D721Med (cell line): ENCODE data around the gene CADM1.

Experiments used
- DNase-seq: peaks from one replicate; pipeline ENCODE4 v3.0.0; 2011; ENCODE audit warnings: low spot score; ENCODE audit not compliant: insufficient read length
- FAIRE-seq: peaks from 2 replicates; lab custom pipeline; 2011; peaks lifted over from hg19 to GRCh38; lab: Jason Lieb, UNC
- TF ChIP-seq, protein P1 (sequence below): IDR thresholded peaks from 2 replicates; pipeline ENCODE4 v1.5.1; 2012; ENCODE audit warnings: mild to moderate bottlenecking, control low read depth; ENCODE audit not compliant: insufficient read depth; ENCODE audit errors: missing control alignments

The CADM1 gene

DNA sequence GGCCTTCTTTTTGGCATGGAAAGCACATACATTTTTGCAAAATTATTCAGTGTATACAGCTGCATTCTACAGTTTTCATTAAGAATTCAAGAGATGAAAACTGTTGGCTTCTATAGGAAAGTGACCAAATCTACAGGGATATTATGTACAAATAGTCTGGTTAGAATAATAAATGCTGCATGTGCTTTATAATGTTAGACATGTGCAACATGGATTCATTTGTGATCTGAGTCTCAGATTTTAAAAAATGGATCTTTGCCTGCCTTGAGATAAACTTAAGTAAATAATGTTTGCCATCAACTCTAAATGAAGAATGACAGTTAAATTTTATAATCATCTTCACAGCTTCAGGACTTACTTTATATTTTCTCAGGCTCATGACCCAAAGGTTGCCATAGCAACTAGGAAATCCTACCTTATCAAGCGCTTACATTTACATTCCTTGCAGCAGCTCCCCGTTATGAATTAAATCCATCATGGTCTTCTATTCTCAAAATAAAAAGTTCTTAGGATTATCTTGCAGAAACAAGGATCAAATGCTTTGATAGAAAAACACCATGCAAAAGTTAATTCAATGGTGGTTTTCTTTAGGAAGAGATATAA lies 200.2 kb downstream of the CADM1 start:
- DNase-seq, result no peak
- FAIRE-seq, result no peak
- TF ChIP-seq, protein P1, sequence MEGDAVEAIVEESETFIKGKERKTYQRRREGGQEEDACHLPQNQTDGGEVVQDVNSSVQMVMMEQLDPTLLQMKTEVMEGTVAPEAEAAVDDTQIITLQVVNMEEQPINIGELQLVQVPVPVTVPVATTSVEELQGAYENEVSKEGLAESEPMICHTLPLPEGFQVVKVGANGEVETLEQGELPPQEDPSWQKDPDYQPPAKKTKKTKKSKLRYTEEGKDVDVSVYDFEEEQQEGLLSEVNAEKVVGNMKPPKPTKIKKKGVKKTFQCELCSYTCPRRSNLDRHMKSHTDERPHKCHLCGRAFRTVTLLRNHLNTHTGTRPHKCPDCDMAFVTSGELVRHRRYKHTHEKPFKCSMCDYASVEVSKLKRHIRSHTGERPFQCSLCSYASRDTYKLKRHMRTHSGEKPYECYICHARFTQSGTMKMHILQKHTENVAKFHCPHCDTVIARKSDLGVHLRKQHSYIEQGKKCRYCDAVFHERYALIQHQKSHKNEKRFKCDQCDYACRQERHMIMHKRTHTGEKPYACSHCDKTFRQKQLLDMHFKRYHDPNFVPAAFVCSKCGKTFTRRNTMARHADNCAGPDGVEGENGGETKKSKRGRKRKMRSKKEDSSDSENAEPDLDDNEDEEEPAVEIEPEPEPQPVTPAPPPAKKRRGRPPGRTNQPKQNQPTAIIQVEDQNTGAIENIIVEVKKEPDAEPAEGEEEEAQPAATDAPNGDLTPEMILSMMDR, result no peak

DNA sequence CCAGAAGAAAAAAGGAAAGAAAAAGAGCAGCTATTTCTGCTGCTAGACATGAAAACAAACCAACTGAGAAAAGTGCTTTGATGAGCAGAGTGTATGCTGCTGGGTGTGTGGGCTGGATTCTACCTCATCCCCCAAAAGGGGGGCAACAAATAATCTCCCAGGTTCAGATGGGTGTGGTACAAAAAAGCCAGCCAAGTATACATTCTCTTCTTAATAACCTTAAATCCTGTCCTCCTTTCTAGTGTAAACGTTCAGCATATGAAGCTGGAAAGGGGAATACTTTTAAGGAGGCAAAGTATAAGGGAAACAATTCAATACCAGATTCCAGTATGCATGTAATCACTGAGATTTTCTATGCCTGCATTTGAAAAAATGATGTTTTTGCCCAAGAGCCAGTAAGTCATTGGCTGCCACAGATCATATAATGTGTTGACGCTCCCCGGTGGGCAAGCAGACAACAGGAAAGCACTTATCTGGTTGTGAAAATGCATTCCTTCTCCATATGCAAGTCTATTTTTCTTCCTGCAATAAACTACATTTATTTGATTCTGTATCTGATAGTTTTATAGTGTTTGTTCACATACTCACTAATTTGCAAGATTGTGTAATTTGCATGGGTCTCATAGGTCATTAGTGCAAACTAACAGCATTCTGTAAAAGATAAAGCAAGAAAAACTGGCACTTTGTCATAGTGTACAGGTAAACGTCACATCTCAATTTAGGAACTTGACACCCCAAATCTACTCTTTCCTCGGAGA lies 201.1 kb downstream of the CADM1 start:
- no peak for FAIRE-seq
- no peak for DNase-seq
- TF ChIP-seq, protein P1, result no peak

DNA sequence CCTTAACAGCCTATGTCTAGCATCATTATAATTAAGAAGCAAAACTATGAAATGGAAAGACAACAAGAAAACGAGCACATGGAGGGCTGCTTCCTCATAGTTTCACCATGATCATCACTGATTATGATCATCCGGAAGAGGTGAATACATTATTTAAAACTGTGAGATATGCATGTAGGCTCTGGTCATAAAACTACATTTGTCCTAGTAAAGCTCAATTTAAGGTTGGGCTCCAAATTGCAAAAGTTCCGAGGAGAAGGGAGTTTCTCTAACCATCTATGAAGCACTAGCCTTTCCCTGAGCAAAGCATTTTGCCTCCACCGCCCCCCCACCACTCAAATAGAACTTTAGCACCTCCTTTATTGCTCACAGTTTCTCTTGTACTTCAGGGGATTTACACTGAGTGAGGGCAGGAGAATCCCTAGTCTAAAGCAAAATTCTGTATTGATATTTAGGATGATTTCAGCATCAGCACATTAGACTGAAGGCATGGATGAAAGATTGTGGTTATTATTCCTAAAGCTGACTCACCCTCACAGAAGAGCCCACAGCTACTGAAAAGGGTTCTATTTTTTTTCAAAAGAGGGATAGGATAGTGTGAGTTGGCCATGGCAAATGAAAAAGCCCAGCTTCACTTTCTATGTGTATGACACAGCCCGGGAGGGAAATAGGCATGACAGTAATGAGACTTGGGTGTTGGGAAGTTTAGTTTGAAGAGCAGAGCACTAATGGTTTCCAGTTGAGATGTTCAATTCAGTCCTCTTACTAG lies 203.4 kb downstream of the CADM1 start:
- FAIRE-seq (no peak), DNase-seq (no peak)
- TF ChIP-seq, protein P1, result no peak

DNA sequence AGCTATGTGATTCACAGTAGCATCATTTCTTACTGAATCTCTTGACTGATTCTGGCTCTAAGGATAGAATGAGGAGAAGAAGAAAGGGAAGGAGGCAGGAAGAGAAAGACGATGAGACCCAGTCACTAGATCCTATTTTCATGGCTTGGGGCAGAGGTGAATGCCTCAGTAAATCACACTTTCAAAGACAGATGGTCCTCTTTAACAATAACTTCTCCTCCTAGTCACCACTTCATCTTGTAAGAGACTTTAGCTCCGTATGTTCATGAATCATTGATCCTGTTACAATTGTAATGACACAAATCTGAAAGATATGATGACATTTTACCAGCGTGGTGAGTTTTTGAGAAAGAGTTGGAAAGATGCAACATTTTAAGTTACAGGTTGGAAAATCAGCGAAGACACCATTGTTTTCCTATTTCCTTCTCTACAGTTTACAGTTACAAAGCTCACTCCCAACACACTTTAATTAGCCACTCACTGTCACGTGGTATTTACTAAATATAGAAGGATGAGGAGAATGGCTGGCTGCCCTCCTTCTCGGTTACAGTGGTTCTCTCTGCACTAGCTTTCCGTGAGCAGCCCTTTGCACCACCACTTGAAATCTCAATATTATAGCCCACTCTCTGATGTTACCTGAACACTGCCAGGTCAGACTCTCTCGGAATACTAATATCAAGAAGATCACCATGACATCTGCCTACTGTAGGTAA lies 205.8 kb downstream of the CADM1 start:
- TF ChIP-seq, protein P1, result no peak

DNA sequence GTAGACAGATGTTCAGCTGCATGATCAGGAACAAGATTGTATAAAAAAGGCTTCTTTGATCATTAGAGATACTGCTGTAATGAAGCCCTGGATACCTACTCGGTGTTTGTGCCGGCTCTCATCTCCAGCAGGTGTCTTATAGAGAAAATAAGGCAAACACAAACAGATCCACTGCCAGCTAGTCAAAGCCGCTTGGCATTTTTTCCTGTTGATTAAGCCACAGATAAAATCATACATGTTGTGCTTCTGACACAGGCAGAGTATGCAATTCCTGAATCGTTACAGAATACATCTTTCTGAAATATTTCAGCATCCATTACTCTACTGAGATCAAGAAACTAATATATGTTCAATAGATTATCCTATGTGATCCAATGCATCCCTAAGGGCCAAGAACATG lies 206.9 kb downstream of the CADM1 start:
- no peak for FAIRE-seq

More for the DNA sequence above, 205.8 kb downstream of the CADM1 start:
- DNase-seq (no peak), FAIRE-seq (no peak)

DNA sequence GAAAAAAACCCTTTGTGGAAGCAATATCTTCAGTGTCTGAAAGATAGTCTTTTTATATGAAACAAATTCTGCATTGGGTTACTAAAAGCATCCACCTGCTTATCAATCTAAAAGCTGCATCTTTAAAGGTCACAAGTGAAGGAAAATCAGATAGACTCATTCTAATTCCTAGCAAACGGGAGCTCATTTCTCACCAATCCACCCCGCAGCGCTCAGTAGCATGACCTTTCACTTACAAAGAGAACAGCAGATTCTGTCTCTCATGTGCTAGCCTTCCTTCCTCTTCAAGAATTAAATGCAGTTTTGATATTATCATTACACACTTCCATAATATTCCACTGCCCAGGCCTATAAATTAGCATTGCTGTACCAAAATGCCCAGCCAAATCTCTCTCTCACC lies 212.9 kb downstream of the CADM1 start:
- no peak for FAIRE-seq
- TF ChIP-seq, protein P1, result no peak
- DNase-seq, result no peak

More for the DNA sequence above, 206.9 kb downstream of the CADM1 start:
- TF ChIP-seq, protein P1, result no peak
- no peak for DNase-seq
